ENCODE measurements around the gene ZNF18.
A peak's percentile ranks its signal among the peaks of the same experiment; 100 is the strongest.

ZNF18 gene
- total RNA-seq: 21.1 to 28.1 (median 21.3) reads per million in 3 donors

- H3K36me3 ChIP-seq (ENCODE audit: control insufficient read depth, insufficient read depth, low read length): peaks cover 1% of the 10 kb centered on the region
- H3K27me3 ChIP-seq (replicated peaks; ENCODE audit: control insufficient read depth, insufficient read depth, low read length, poor library complexity, severe bottlenecking): no peaks in the 10 kb centered on the region
- DNase-seq: peak; percentile 89 to 91 (median 90)
- H3K9me3 ChIP-seq (ENCODE audit: control insufficient read depth, low read length): no peaks in the 10 kb centered on the region
- no peaks in the 10 kb centered on the region for H3K4me1 ChIP-seq (ENCODE audit: control insufficient read depth, insufficient read depth, low read length, poor library complexity, severe bottlenecking)
- peak within 1 kb of the TSS; percentile 86 for H3K27ac ChIP-seq (ENCODE audit: insufficient read depth, low read length, poor library complexity, severe bottlenecking)
- H3K4me3 ChIP-seq (ENCODE audit: insufficient read depth, low read depth, low read length, poor library complexity, severe bottlenecking): peak within 1 kb of the TSS; percentile 82
Measured at GRCh38 chr17:11997147-11997971, at the start of gene ZNF18. Gene ZNF18 (minus strand): TSS chr17:11997475. CDS start chr17:11992829, 4,646 bp downstream.

- no peak for DNase-seq
- Histone ChIP-seq H3K36me3 (ENCODE audit: control insufficient read depth, insufficient read depth, low read length) (no peaks in the 10 kb centered on the region), H3K27me3 (replicated peaks; ENCODE audit: control insufficient read depth, insufficient read depth, low read length, poor library complexity, severe bottlenecking) (no peaks in the 10 kb centered on the region), H3K4me1 (ENCODE audit: control insufficient read depth, insufficient read depth, low read length, poor library complexity, severe bottlenecking) (peaks cover 3% of the 10 kb centered on the region), H3K4me3 (ENCODE audit: insufficient read depth, low read depth, low read length, poor library complexity, severe bottlenecking) (no peak overlapping the region), H3K9me3 (ENCODE audit: control insufficient read depth, low read length) (no peaks in the 10 kb centered on the region), H3K27ac (ENCODE audit: insufficient read depth, low read length, poor library complexity, severe bottlenecking) (no peak overlapping the region)
Measured at GRCh38 chr17:12046786-12047185, 49.5 kb upstream of the ZNF18 start.

- Histone ChIP-seq H3K9me3 (ENCODE audit: control insufficient read depth, low read length) (no peaks in the 10 kb centered on the region), H3K27ac (ENCODE audit: insufficient read depth, low read length, poor library complexity, severe bottlenecking) (no peak overlapping the region), H3K27me3 (replicated peaks; ENCODE audit: control insufficient read depth, insufficient read depth, low read length, poor library complexity, severe bottlenecking) (no peaks in the 10 kb centered on the region), H3K4me1 (ENCODE audit: control insufficient read depth, insufficient read depth, low read length, poor library complexity, severe bottlenecking) (peaks cover 3% of the 10 kb centered on the region), H3K36me3 (ENCODE audit: control insufficient read depth, insufficient read depth, low read length) (no peaks in the 10 kb centered on the region), H3K4me3 (ENCODE audit: insufficient read depth, low read depth, low read length, poor library complexity, severe bottlenecking) (no peak overlapping the region)
- no peak for DNase-seq
Measured at GRCh38 chr17:12043702-12044101, 46.4 kb upstream of the ZNF18 start.

GRCh38 chr17:12041312-12041711 lies 44.0 kb upstream of the ZNF18 start:
- no peak for DNase-seq
- no peak overlapping the region for H3K4me3 ChIP-seq (ENCODE audit: insufficient read depth, low read depth, low read length, poor library complexity, severe bottlenecking)
- no peaks in the 10 kb centered on the region for H3K27me3 ChIP-seq (replicated peaks; ENCODE audit: control insufficient read depth, insufficient read depth, low read length, poor library complexity, severe bottlenecking)
- H3K36me3 ChIP-seq (ENCODE audit: control insufficient read depth, insufficient read depth, low read length): no peaks in the 10 kb centered on the region
- H3K27ac ChIP-seq (ENCODE audit: insufficient read depth, low read length, poor library complexity, severe bottlenecking): no peak overlapping the region
- H3K4me1 ChIP-seq (ENCODE audit: control insufficient read depth, insufficient read depth, low read length, poor library complexity, severe bottlenecking): peaks cover 3% of the 10 kb centered on the region
- no peaks in the 10 kb centered on the region for H3K9me3 ChIP-seq (ENCODE audit: control insufficient read depth, low read length)

GRCh38 chr17:12040478-12040877 lies 43.2 kb upstream of the ZNF18 start:
- Histone ChIP-seq H3K36me3 (ENCODE audit: control insufficient read depth, insufficient read depth, low read length) (no peaks in the 10 kb centered on the region), H3K4me3 (ENCODE audit: insufficient read depth, low read depth, low read length, poor library complexity, severe bottlenecking) (no peak overlapping the region)
- DNase-seq: no peak

GRCh38 chr17:12037970-12038369 lies 40.7 kb upstream of the ZNF18 start:
- H3K4me3 ChIP-seq (ENCODE audit: insufficient read depth, low read depth, low read length, poor library complexity, severe bottlenecking): no peak overlapping the region
- peaks cover 3% of the 10 kb centered on the region for H3K36me3 ChIP-seq (ENCODE audit: control insufficient read depth, insufficient read depth, low read length)
- no peak overlapping the region for H3K27ac ChIP-seq (ENCODE audit: insufficient read depth, low read length, poor library complexity, severe bottlenecking)
- no peaks in the 10 kb centered on the region for H3K4me1 ChIP-seq (ENCODE audit: control insufficient read depth, insufficient read depth, low read length, poor library complexity, severe bottlenecking)
- DNase-seq: no peak
- no peaks in the 10 kb centered on the region for H3K9me3 ChIP-seq (ENCODE audit: control insufficient read depth, low read length)
- H3K27me3 ChIP-seq (replicated peaks; ENCODE audit: control insufficient read depth, insufficient read depth, low read length, poor library complexity, severe bottlenecking): no peaks in the 10 kb centered on the region

More at GRCh38 chr17:12040478-12040877, 43.2 kb upstream of the ZNF18 start:
- Histone ChIP-seq H3K27me3 (replicated peaks; ENCODE audit: control insufficient read depth, insufficient read depth, low read length, poor library complexity, severe bottlenecking) (no peaks in the 10 kb centered on the region), H3K27ac (ENCODE audit: insufficient read depth, low read length, poor library complexity, severe bottlenecking) (no peak overlapping the region), H3K4me1 (ENCODE audit: control insufficient read depth, insufficient read depth, low read length, poor library complexity, severe bottlenecking) (peaks cover 1% of the 10 kb centered on the region), H3K9me3 (ENCODE audit: control insufficient read depth, low read length) (no peaks in the 10 kb centered on the region)

- Histone ChIP-seq H3K27me3 (replicated peaks; ENCODE audit: control insufficient read depth, insufficient read depth, low read length, poor library complexity, severe bottlenecking) (no peaks in the 10 kb centered on the region), H3K27ac (ENCODE audit: insufficient read depth, low read length, poor library complexity, severe bottlenecking) (no peak overlapping the region), H3K4me1 (ENCODE audit: control insufficient read depth, insufficient read depth, low read length, poor library complexity, severe bottlenecking) (peaks cover 2% of the 10 kb centered on the region)
Measured at GRCh38 chr17:12035673-12036072, 38.4 kb upstream of the ZNF18 start.

GRCh38 chr17:12034538-12034937 lies 37.3 kb upstream of the ZNF18 start:
- Histone ChIP-seq H3K27me3 (replicated peaks; ENCODE audit: control insufficient read depth, insufficient read depth, low read length, poor library complexity, severe bottlenecking) (no peaks in the 10 kb centered on the region), H3K4me3 (ENCODE audit: insufficient read depth, low read depth, low read length, poor library complexity, severe bottlenecking) (no peak overlapping the region), H3K9me3 (ENCODE audit: control insufficient read depth, low read length) (no peaks in the 10 kb centered on the region), H3K4me1 (ENCODE audit: control insufficient read depth, insufficient read depth, low read length, poor library complexity, severe bottlenecking) (peaks cover 2% of the 10 kb centered on the region), H3K36me3 (ENCODE audit: control insufficient read depth, insufficient read depth, low read length) (peaks cover 3% of the 10 kb centered on the region), H3K27ac (ENCODE audit: insufficient read depth, low read length, poor library complexity, severe bottlenecking) (no peak overlapping the region)
- no peak for DNase-seq

More at GRCh38 chr17:12035673-12036072, 38.4 kb upstream of the ZNF18 start:
- peaks cover 3% of the 10 kb centered on the region for H3K36me3 ChIP-seq (ENCODE audit: control insufficient read depth, insufficient read depth, low read length)
- no peak overlapping the region for H3K4me3 ChIP-seq (ENCODE audit: insufficient read depth, low read depth, low read length, poor library complexity, severe bottlenecking)
- H3K9me3 ChIP-seq (ENCODE audit: control insufficient read depth, low read length): no peaks in the 10 kb centered on the region
- DNase-seq: no peak

- Histone ChIP-seq H3K27me3 (replicated peaks; ENCODE audit: control insufficient read depth, insufficient read depth, low read length, poor library complexity, severe bottlenecking) (no peaks in the 10 kb centered on the region), H3K4me1 (ENCODE audit: control insufficient read depth, insufficient read depth, low read length, poor library complexity, severe bottlenecking) (peaks cover 3% of the 10 kb centered on the region), H3K27ac (ENCODE audit: insufficient read depth, low read length, poor library complexity, severe bottlenecking) (no peak overlapping the region), H3K4me3 (ENCODE audit: insufficient read depth, low read depth, low read length, poor library complexity, severe bottlenecking) (no peak overlapping the region), H3K36me3 (ENCODE audit: control insufficient read depth, insufficient read depth, low read length) (no peaks in the 10 kb centered on the region), H3K9me3 (ENCODE audit: control insufficient read depth, low read length) (no peaks in the 10 kb centered on the region)
- DNase-seq: no peak
Measured at GRCh38 chr17:12028611-12029010, 31.3 kb upstream of the ZNF18 start.

GRCh38 chr17:12027658-12028057 lies 30.4 kb upstream of the ZNF18 start:
- H3K4me3 ChIP-seq (ENCODE audit: insufficient read depth, low read depth, low read length, poor library complexity, severe bottlenecking): no peak overlapping the region
- H3K36me3 ChIP-seq (ENCODE audit: control insufficient read depth, insufficient read depth, low read length): no peaks in the 10 kb centered on the region
- H3K9me3 ChIP-seq (ENCODE audit: control insufficient read depth, low read length): no peaks in the 10 kb centered on the region
- H3K4me1 ChIP-seq (ENCODE audit: control insufficient read depth, insufficient read depth, low read length, poor library complexity, severe bottlenecking): peaks cover 6% of the 10 kb centered on the region
- no peaks in the 10 kb centered on the region for H3K27me3 ChIP-seq (replicated peaks; ENCODE audit: control insufficient read depth, insufficient read depth, low read length, poor library complexity, severe bottlenecking)
- no peak overlapping the region for H3K27ac ChIP-seq (ENCODE audit: insufficient read depth, low read length, poor library complexity, severe bottlenecking)
- no peak for DNase-seq

Data from effector memory CD4-positive, alpha-beta T cell (primary cell).